HepG2 (cell line): ENCODE data around the gene KCTD21. TPM values are rescaled to one million over a fixed set of nuclear protein-coding genes. Genes with fewer than 3 reads are reported as not detected.

ENCODE experiments used
- ATAC-seq: fragments of 200-7000 bp; cut with Tn5 transposase; 3 replicates; pipeline ENCODE4 v1.9.1; 2020; ENCODE audit warnings: mild to moderate bottlenecking, moderate library complexity
- BruUV-seq: library from RNA; stranded (reverse); fragments of 400-500 nt; replicated peaks from 2 replicates; lab custom pipeline; 2021; lab: Mats Ljungman, UMichigan
- CTCF ChIA-PET: fragments of 300-600 bp; formaldehyde crosslinking; extraction: SDS; loops from one replicate; lab custom pipeline; 2021; ENCODE audit warnings: low total read pairs, inconsistent platforms, low intra/inter-chr PET ratio; lab: Yijun Ruan, JAX
- POLR2A ChIA-PET: fragments of 350-600 bp; sonication (Branson Sonifier 250); formaldehyde crosslinking; loops from one replicate; lab custom pipeline; 2020; ENCODE audit warnings: antibody characterized with exemption, inconsistent platforms; lab: Yijun Ruan, JAX
- DNase-seq: peaks from one replicate; pipeline ENCODE4 v3.0.0-alpha.2; 2015; ENCODE audit warnings: low spot score
- FAIRE-seq: peaks from 3 replicates; lab custom pipeline; 2011; peaks lifted over from hg19 to GRCh38; lab: Jason Lieb, UNC
- H2AFZ ChIP-seq: one replicate; pipeline ENCODE4 v1.6.1; 2011; ENCODE audit warnings: low read length, inconsistent platforms
- H3K27ac ChIP-seq: fragments of 300-600 bp; 3 replicates; pipeline ENCODE4 v1.8.0; 2011; ENCODE audit warnings: mixed run types, mild to moderate bottlenecking, mixed read lengths, low read length, inconsistent platforms; ENCODE audit not compliant: insufficient read depth; ENCODE audit errors: extremely low read length
- H3K27me3 ChIP-seq, 2 experiments: fragments of 200-600 bp in 1 of 2; 2 replicates in 1 of 2; 3 replicates in 1 of 2; pipeline versions ENCODE4 v1.6.0 to v1.8.0; 2011; ENCODE audit warnings: low read length in 2 of 2, mild to moderate bottlenecking in 2 of 2, moderate library complexity in 2 of 2, inconsistent platforms in 1 of 2; ENCODE audit not compliant: insufficient read depth in 2 of 2, control insufficient read depth in 1 of 2
- H3K36me3 ChIP-seq, 2 experiments: fragments of 200-600 bp in 1 of 2; replicated peaks in 1 of 2; 2 replicates in 1 of 2; 3 replicates in 1 of 2; pipeline versions ENCODE4 v1.5.1 to v1.8.0; 2011; ENCODE audit warnings: low read length in 2 of 2, inconsistent platforms in 1 of 2; ENCODE audit not compliant: insufficient read depth in 2 of 2, control insufficient read depth in 1 of 2
- H3K4me1 ChIP-seq: 2 replicates; pipeline ENCODE4 v1.5.1; 2012; ENCODE audit warnings: low read length, inconsistent platforms; ENCODE audit not compliant: insufficient read depth
- H3K4me2 ChIP-seq: 2 replicates; pipeline ENCODE4 v1.6.0; 2011; ENCODE audit warnings: low read depth, low read length, inconsistent platforms
- H3K4me3 ChIP-seq, 3 experiments: fragments of 200-600 bp in 1 of 3; sonication (generic), shearing (Covaris generic) in 1 of 3; replicated peaks in 1 of 3; 2 replicates each; pipeline ENCODE4 v1.5.1; 2011 to 2016; ENCODE audit warnings: low read length in 3 of 3, inconsistent platforms in 2 of 3, low read depth in 2 of 3, mild to moderate bottlenecking in 2 of 3, control low read depth in 1 of 3, mixed read lengths in 1 of 3; ENCODE audit not compliant: insufficient read depth in 1 of 3
- H3K79me2 ChIP-seq: one replicate; pipeline ENCODE4 v1.6.1; 2011; ENCODE audit warnings: low read length, inconsistent platforms; ENCODE audit not compliant: insufficient read depth
- H3K9ac ChIP-seq: 2 replicates; pipeline ENCODE4 v1.6.0; 2011; ENCODE audit warnings: mild to moderate bottlenecking, low read depth, low read length, inconsistent platforms; ENCODE audit not compliant: insufficient read depth
- H3K9me3 ChIP-seq: 2 replicates; pipeline ENCODE4 v1.5.1; 2012; ENCODE audit warnings: mild to moderate bottlenecking, low read length
- H4K20me1 ChIP-seq: 2 replicates; pipeline ENCODE4 v1.6.0; 2011; ENCODE audit warnings: inconsistent platforms, mild to moderate bottlenecking, low read length, moderate library complexity; ENCODE audit not compliant: insufficient read depth
- CBX1 ChIP-seq: IDR thresholded peaks from one replicate; pipeline ENCODE4 v1.6.1; 2016; ENCODE audit warnings: antibody characterized with exemption, low read depth
- ELF3 ChIP-seq: IDR thresholded peaks from 2 replicates; pipeline ENCODE4 v1.6.1; 2016; ENCODE audit warnings: missing genetic modification reagents, missing compliant biosample characterization
- FOXA1 ChIP-seq, 2 experiments: fragments of 450-650 bp in 1 of 2; sonication (generic) in 1 of 2; formaldehyde crosslinking in 1 of 2; IDR thresholded peaks; 2 replicates each; pipeline versions ENCODE4 v1.4.0 to v1.6.1; 2016 to 2020; ENCODE audit warnings: missing genetic modification reagents in 1 of 2
- ISX ChIP-seq: sonication (generic); formaldehyde crosslinking; conservative IDR thresholded peaks from 2 replicates; pipeline ENCODE4 v1.5.0; 2020; ENCODE audit warnings: missing genetic modification reagents
- MAFF ChIP-seq: IDR thresholded peaks from 2 replicates; pipeline ENCODE4 v1.6.1; 2011; ENCODE audit warnings: low read depth, low read length, improper control_type of control experiment
- MEIS2 ChIP-seq: sonication (generic); formaldehyde crosslinking; IDR thresholded peaks from 2 replicates; pipeline ENCODE4 v1.9.0; 2021; ENCODE audit warnings: mild to moderate bottlenecking, missing genetic modification reagents
- NFRKB ChIP-seq: fragments of 450-650 bp; IDR thresholded peaks from 2 replicates; pipeline ENCODE4 v1.6.1; 2017
- SNAI1 ChIP-seq: sonication (generic); formaldehyde crosslinking; IDR thresholded peaks from 2 replicates; pipeline ENCODE4 v1.5.0; 2020; ENCODE audit warnings: mild to moderate bottlenecking, missing genetic modification reagents, borderline replicate concordance
- SPEN ChIP-seq: sonication (generic); formaldehyde crosslinking; IDR thresholded peaks from 2 replicates; pipeline ENCODE4 v1.5.1; 2020; ENCODE audit warnings: low read depth, mild to moderate bottlenecking, missing genetic modification reagents
- ZBTB2 ChIP-seq: sonication (generic); formaldehyde crosslinking; IDR thresholded peaks from 2 replicates; pipeline ENCODE4 v1.8.0; 2022; ENCODE audit warnings: low read depth, missing genetic modification reagents
- ZMAT3 ChIP-seq: sonication (generic); formaldehyde crosslinking; conservative IDR thresholded peaks from 2 replicates; pipeline ENCODE4 v1.7.0; 2021; ENCODE audit warnings: missing genetic modification reagents
- ZNF207 ChIP-seq: fragments of 450-650 bp; IDR thresholded peaks from 2 replicates; pipeline ENCODE4 v1.6.1; 2016; ENCODE audit warnings: antibody characterized with exemption, borderline replicate concordance
- ZNF260 ChIP-seq: sonication (generic); formaldehyde crosslinking; IDR thresholded peaks from 2 replicates; pipeline ENCODE4 v1.4.0; 2020; ENCODE audit warnings: missing genetic modification reagents, low read depth, mild to moderate bottlenecking, borderline replicate concordance
- ZNF30 ChIP-seq: sonication (generic); formaldehyde crosslinking; IDR thresholded peaks from 2 replicates; pipeline ENCODE4 v1.5.0; 2020; ENCODE audit warnings: mild to moderate bottlenecking, missing genetic modification reagents
- ZNF432 ChIP-seq: sonication (generic); formaldehyde crosslinking; IDR thresholded peaks from 2 replicates; pipeline ENCODE4 v1.5.0; 2020; ENCODE audit warnings: missing genetic modification reagents, mild to moderate bottlenecking, borderline replicate concordance
- ZNF550 ChIP-seq: sonication (generic); formaldehyde crosslinking; IDR thresholded peaks from 2 replicates; pipeline ENCODE4 v1.4.0; 2020; ENCODE audit warnings: mild to moderate bottlenecking, missing genetic modification reagents, borderline replicate concordance
- ZNF598 ChIP-seq: sonication (generic); formaldehyde crosslinking; IDR thresholded peaks from 2 replicates; pipeline ENCODE4 v1.5.1; 2020; ENCODE audit warnings: mild to moderate bottlenecking, missing genetic modification reagents, borderline replicate concordance
- ZNF619 ChIP-seq: sonication (generic); formaldehyde crosslinking; IDR thresholded peaks from 2 replicates; pipeline ENCODE4 v1.4.0; 2020; ENCODE audit warnings: mild to moderate bottlenecking, missing genetic modification reagents
- WGBS: methylation state at CpG from one replicate; pipeline ENCODE4 v1.1.6; 2017; ENCODE audit warnings: low lambda C conversion rate; 5-methylcytosine and 5-hydroxymethylcytosine counted together
- in situ Hi-C: cut with HindIII; loops from 2 replicates; pipeline ENCODE4 v1.10.0; 2017; ENCODE audit warnings: low pct_unique_long_range_greater_than_20kb; ENCODE audit not compliant: extremely low pct_ligation_motif_present
- intact Hi-C: fragments of 100-400 bp; cut with micrococcal nuclease; formaldehyde crosslinking; loops from one replicate; pipeline ENCODE4 v1.10.0; 2022; ENCODE audit not compliant: unreplicated experiment
- polyA plus RNA-seq, 8 experiments: library from polyadenylated mRNA; depleted of rRNA in 3 of 8; stranded (reverse) in 7 of 8; unstranded in 1 of 8; fragments of >200 nt; fragmentation: Illumina TruSeq in 4 of 8; extraction: Trizol in 4 of 8; gene quantifications; 2 replicates each; pipeline versions ENCODE4 v1.2.1 to v1.2.3, GENCODE V29; 2011 to 2016; ENCODE audit warnings: low read depth in 4 of 8, missing spikeins in 1 of 8, mixed read lengths in 1 of 8; ENCODE audit not compliant: insufficient read depth in 1 of 8
- total RNA-seq, 5 experiments: library from RNA; depleted of rRNA; stranded (reverse); fragments of >200 nt; fragmentation: Illumina TruSeq; extraction: Trizol; gene quantifications; 2 replicates each; pipeline ENCODE4 v1.2.3, GENCODE V29; 2016; ENCODE audit warnings: low read depth in 1 of 5
- TF ChIP-seq, protein P1 (sequence below): sonication (generic); formaldehyde crosslinking; conservative IDR thresholded peaks from 2 replicates; pipeline ENCODE4 v1.4.0; 2020; ENCODE audit warnings: missing genetic modification reagents
- TF ChIP-seq, protein P2 (sequence below), 2 experiments: sonication (generic) in 1 of 2; formaldehyde crosslinking in 1 of 2; IDR thresholded peaks; 2 replicates each; pipeline versions ENCODE4 v1.4.0 to v1.6.1; 2018 to 2020; ENCODE audit warnings: missing genetic modification reagents in 2 of 2, borderline replicate concordance in 1 of 2, low read depth in 1 of 2, mild to moderate bottlenecking in 1 of 2, missing biosample characterization in 1 of 2

KCTD21 gene
- total and polyA plus RNA-seq, 2 of the 13 experiments (the other 11 are each of a cell fraction or from before 2014, with no cell fraction given): 3.1 to 13.5 TPM

GRCh38 chr11:78220218-78221157 is 32.1 kb upstream of the KCTD21 start:
- ATAC-seq (no peak), FAIRE-seq (no peak), DNase-seq (no peak)
- Histone ChIP-seq H3K4me2 (no peak overlapping the region), H3K79me2 (no peaks in the 10 kb centered on the region), H4K20me1 (no peaks in the 10 kb centered on the region), H3K4me3 (no peak overlapping the region), H3K9ac (no peak overlapping the region), H3K9me3 (no peaks in the 10 kb centered on the region), H3K27me3 (no peaks in the 10 kb centered on the region), H3K27ac (no peak overlapping the region), H3K36me3 (peaks cover 22 to 48% of the 10 kb centered on the region in 2 experiments), H3K4me1 (peaks cover 11% of the 10 kb centered on the region), H2AFZ (no peak overlapping the region)
- ChIA-PET POLR2A (no interaction called here), CTCF (no interaction called here)
- intact Hi-C loops (no loop called here), in situ Hi-C loops (no loop called here)
- no TSS peak for BruUV-seq
- TF ChIP-seq ZNF207 (no peak), SNAI1 (CRISPR knock-in tag) (no peak), MAFF (no peak), ISX (no peak), SPEN (CRISPR knock-in tag) (no peak), ELF3 (CRISPR knock-in tag) (no peak), NFRKB (no peak), FOXA1 (IDR thresholded peaks at IDR 0.05) (no peak), FOXA1 (CRISPR knock-in tag; IDR thresholded peaks at IDR 0.05) (no peak), ZNF432 (CRISPR knock-in tag) (no peak), ZNF260 (no peak), ZBTB2 (CRISPR knock-in tag) (no peak), ZNF598 (CRISPR knock-in tag) (no peak), MEIS2 (CRISPR knock-in tag) (no peak), CBX1 (no peak), ZNF550 (no peak), ZNF619 (no peak), ZMAT3 (CRISPR knock-in tag) (no peak), ZNF30 (CRISPR knock-in tag) (no peak)
- TF ChIP-seq, protein P1, sequence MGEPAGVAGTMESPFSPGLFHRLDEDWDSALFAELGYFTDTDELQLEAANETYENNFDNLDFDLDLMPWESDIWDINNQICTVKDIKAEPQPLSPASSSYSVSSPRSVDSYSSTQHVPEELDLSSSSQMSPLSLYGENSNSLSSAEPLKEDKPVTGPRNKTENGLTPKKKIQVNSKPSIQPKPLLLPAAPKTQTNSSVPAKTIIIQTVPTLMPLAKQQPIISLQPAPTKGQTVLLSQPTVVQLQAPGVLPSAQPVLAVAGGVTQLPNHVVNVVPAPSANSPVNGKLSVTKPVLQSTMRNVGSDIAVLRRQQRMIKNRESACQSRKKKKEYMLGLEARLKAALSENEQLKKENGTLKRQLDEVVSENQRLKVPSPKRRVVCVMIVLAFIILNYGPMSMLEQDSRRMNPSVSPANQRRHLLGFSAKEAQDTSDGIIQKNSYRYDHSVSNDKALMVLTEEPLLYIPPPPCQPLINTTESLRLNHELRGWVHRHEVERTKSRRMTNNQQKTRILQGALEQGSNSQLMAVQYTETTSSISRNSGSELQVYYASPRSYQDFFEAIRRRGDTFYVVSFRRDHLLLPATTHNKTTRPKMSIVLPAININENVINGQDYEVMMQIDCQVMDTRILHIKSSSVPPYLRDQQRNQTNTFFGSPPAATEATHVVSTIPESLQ (CRISPR knock-in tag): no peak
- TF ChIP-seq, protein P2, sequence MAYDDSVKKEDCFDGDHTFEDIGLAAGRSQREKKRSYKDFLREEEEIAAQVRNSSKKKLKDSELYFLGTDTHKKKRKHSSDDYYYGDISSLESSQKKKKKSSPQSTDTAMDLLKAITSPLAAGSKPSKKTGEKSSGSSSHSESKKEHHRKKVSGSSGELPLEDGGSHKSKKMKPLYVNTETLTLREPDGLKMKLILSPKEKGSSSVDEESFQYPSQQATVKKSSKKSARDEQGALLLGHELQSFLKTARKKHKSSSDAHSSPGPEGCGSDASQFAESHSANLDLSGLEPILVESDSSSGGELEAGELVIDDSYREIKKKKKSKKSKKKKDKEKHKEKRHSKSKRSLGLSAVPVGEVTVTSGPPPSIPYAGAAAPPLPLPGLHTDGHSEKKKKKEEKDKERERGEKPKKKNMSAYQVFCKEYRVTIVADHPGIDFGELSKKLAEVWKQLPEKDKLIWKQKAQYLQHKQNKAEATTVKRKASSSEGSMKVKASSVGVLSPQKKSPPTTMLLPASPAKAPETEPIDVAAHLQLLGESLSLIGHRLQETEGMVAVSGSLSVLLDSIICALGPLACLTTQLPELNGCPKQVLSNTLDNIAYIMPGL (CRISPR knock-in tag; IDR thresholded peaks at IDR 0.05; ENCODE audit: borderline replicate concordance in 1 of 2, low read depth in 1 of 2): no peak
- WGBS: 89% methylated on average over 4 of the region's 14 CpGs
